ENCODE measurements around the gene C8G.
A peak's percentile ranks its signal among the peaks of the same experiment; 100 is the strongest.

The C8G gene

DNA sequence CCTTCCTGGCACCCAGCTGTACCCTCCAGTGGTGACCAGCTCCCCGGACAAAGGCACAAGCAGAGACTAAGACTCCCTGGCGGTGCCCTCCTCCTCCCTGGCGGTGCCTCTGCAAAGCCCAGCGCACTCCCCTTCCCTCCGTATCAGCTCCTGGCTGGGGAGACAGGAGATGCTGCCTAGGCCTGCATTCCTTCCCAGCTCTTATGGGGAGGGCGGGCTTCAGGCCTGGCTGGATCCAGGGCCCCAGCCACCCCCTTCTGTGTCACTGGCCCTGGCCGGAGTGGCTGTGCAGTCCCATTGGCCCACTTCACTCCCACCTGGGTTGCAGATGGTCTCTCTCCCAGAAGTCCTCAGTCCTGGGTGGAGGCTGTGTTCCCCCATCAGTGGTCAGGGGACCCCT is 13.4 kb downstream of the C8G start:
- Histone ChIP-seq H2AFZ (ENCODE audit: low read depth) (no peak overlapping the region), H3K4me2 (no peak overlapping the region), H3K9ac (no peak overlapping the region), H3K27me3 (ENCODE audit: insufficient read depth, low read depth) (peaks cover 7% of the 10 kb centered on the region; the same call in 1 of the 2 replicates), H3K79me2 (ENCODE audit: insufficient read depth, low read depth) (no peaks in the 10 kb centered on the region), H3K27ac (no peak overlapping the region), H4K20me1 (ENCODE audit: insufficient read depth) (no peaks in the 10 kb centered on the region), H3K36me3 (ENCODE audit: insufficient read depth) (no peaks in the 10 kb centered on the region), H3K4me1 (ENCODE audit: low read depth, poor library complexity, severe bottlenecking) (peaks cover 22% of the 10 kb centered on the region), H3K4me3 (IDR thresholded peaks at IDR 0.05; ENCODE audit: insufficient read depth, low read depth, low read length) (no peak overlapping the region)
- TF ChIP-seq, protein P1, sequence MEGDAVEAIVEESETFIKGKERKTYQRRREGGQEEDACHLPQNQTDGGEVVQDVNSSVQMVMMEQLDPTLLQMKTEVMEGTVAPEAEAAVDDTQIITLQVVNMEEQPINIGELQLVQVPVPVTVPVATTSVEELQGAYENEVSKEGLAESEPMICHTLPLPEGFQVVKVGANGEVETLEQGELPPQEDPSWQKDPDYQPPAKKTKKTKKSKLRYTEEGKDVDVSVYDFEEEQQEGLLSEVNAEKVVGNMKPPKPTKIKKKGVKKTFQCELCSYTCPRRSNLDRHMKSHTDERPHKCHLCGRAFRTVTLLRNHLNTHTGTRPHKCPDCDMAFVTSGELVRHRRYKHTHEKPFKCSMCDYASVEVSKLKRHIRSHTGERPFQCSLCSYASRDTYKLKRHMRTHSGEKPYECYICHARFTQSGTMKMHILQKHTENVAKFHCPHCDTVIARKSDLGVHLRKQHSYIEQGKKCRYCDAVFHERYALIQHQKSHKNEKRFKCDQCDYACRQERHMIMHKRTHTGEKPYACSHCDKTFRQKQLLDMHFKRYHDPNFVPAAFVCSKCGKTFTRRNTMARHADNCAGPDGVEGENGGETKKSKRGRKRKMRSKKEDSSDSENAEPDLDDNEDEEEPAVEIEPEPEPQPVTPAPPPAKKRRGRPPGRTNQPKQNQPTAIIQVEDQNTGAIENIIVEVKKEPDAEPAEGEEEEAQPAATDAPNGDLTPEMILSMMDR (conservative IDR thresholded peaks at IDR 0.05; ENCODE audit: low read depth, low read length), result no peak

DNA sequence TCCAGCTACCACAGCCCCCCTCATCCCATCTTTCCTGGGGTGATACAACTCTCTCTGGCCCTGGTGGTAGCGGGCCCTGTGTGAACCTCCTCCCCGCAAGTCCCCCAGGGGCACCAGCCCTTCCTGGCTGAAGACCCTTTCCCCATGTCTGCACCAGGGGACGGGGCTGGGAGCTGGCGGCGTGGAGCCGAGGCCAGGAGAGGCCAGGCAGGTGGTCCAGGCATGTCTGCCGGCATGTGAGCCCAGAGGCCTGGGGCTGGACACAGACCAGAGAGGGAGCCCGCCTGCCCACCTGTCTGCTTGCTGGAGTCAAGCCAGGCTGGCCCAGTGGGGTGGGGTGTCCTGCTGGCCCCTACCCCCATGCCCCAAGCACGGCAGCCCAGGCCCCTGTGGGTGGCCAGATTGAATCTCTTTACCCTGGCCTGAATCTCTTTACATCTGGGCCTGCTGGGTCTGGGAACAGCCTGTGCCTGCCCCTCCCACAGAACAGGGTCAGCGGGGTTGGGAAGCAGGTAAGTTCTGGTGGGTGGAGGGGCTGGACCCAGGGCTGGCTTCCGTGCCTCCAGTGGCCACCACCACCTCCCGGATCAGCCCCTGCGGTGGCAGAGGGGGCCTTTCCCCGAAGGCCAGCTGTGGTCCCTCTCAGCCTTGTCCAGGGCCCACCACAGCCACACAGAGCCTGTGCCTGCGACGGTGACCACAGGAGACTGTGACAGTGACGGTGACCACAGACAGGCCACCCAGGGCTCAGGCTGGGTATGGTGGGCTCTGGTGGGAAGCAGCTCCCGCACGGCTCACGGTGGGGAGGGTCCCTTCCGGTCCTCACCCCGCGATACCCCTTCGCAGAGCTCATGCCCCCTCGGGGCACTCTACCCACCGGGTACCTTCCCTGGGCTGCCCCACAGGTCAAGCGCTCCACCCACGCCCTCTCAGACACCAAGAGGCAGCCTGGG is 14.1 kb downstream of the C8G start:
- Histone ChIP-seq H3K27me3 (ENCODE audit: insufficient read depth, low read depth) (peaks cover 7% of the 10 kb centered on the region; the same call in 1 of the 2 replicates), H3K9ac (no peak overlapping the region), H3K79me2 (ENCODE audit: insufficient read depth, low read depth) (no peaks in the 10 kb centered on the region)

DNA sequence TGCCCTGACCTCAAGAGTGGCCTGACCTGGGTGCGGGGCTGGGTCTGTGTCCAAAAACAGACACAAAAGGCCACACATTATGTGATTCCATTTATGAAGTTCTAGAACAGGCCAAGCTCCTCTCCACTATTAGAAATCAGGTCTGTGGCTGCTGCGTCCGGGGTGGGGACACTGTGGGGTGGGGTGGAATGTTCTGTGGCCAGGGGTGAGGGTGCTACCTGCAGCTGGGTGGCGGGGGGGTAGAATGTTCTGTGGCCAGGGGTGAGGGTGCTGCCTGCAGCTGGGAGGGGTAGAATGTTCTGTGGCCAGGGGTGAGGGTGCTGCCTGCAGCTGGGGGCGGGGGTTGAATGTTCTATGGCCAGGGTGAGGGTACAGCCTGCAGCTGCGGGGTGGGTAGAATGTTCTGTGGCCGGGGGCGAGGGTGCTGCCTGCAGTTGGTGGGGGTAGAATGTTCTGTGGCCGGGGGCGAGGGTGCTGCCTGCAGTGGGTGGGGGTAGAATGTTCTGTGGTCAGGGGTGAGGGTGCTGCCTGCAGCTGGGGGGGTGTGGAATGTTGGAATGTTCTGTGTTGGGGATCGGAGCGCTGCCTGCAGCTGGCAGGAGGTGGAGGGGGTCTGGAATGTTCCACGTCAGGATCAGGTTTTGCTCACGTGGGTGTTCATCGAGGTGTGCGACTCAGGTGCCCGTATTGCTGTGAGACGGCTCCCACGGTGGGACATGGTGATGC is 15.3 kb downstream of the C8G start:
- H3K9ac ChIP-seq, result no peak overlapping the region
- peak overlapping the region; percentile 25; the same call in 1 of the 2 replicates for H3K4me2 ChIP-seq
- no peak overlapping the region for H3K27ac ChIP-seq

More for the DNA sequence above, 14.1 kb downstream of the C8G start:
- TF ChIP-seq, protein P1 (conservative IDR thresholded peaks at IDR 0.05; ENCODE audit: low read depth, low read length), result no peak
- Histone ChIP-seq H3K4me1 (ENCODE audit: low read depth, poor library complexity, severe bottlenecking) (peaks cover 24% of the 10 kb centered on the region), H4K20me1 (ENCODE audit: insufficient read depth) (no peaks in the 10 kb centered on the region), H3K4me2 (no peak overlapping the region), H3K36me3 (ENCODE audit: insufficient read depth) (no peaks in the 10 kb centered on the region), H2AFZ (ENCODE audit: low read depth) (no peak overlapping the region), H3K4me3 (IDR thresholded peaks at IDR 0.05; ENCODE audit: insufficient read depth, low read depth, low read length) (no peak overlapping the region), H3K27ac (no peak overlapping the region)

DNA sequence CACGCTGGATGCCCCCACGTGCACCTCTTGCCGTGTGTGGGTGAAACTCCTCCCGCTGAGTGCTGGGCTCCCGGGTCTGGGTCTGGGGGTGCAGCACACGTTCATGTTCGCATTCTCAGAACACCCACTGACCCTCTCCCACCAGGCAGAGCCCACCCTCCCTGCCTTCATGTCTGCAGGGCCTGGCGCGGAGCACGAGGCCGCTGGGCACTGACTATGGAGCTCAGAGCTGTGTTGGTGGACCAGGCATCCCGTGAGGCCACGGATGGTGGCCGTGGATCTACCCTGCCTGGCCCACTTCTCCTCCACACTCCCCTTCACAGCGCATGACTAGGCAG is 15.9 kb downstream of the C8G start:
- Histone ChIP-seq H3K79me2 (ENCODE audit: insufficient read depth, low read depth) (no peaks in the 10 kb centered on the region), H3K4me2 (no peak overlapping the region), H3K4me3 (IDR thresholded peaks at IDR 0.05; ENCODE audit: insufficient read depth, low read depth, low read length) (no peak overlapping the region), H2AFZ (ENCODE audit: low read depth) (no peak overlapping the region), H3K36me3 (ENCODE audit: insufficient read depth) (no peaks in the 10 kb centered on the region), H3K27ac (no peak overlapping the region), H4K20me1 (ENCODE audit: insufficient read depth) (no peaks in the 10 kb centered on the region), H3K9ac (no peak overlapping the region), H3K27me3 (ENCODE audit: insufficient read depth, low read depth) (no peaks in the 10 kb centered on the region; the same call in 1 of the 2 replicates), H3K4me1 (ENCODE audit: low read depth, poor library complexity, severe bottlenecking) (peaks cover 35% of the 10 kb centered on the region)
- TF ChIP-seq, protein P1 (conservative IDR thresholded peaks at IDR 0.05; ENCODE audit: low read depth, low read length), result no peak

More for the DNA sequence above, 15.3 kb downstream of the C8G start:
- Histone ChIP-seq H2AFZ (ENCODE audit: low read depth) (no peak overlapping the region), H4K20me1 (ENCODE audit: insufficient read depth) (no peaks in the 10 kb centered on the region), H3K4me3 (IDR thresholded peaks at IDR 0.05; ENCODE audit: insufficient read depth, low read depth, low read length) (no peak overlapping the region), H3K36me3 (ENCODE audit: insufficient read depth) (no peaks in the 10 kb centered on the region), H3K79me2 (ENCODE audit: insufficient read depth, low read depth) (no peaks in the 10 kb centered on the region), H3K27me3 (ENCODE audit: insufficient read depth, low read depth) (no peaks in the 10 kb centered on the region; the same call in 1 of the 2 replicates), H3K4me1 (ENCODE audit: low read depth, poor library complexity, severe bottlenecking) (peaks cover 31% of the 10 kb centered on the region)
- TF ChIP-seq, protein P1 (conservative IDR thresholded peaks at IDR 0.05; ENCODE audit: low read depth, low read length), result no peak
